HG02642 (cell line): ENCODE data around the gene ULBP1.
"Not testable (repeated sequence)": the region's sequence is repeated elsewhere in the genome, so short reads cannot be mapped to it uniquely, and the experiment has no call there.

ENCODE experiments used
- ATAC-seq: cut with Tn5 transposase; IDR thresholded peaks from one replicate; pipeline ENCODE4 v1.9.1; 2021; ENCODE audit warnings: mild to moderate bottlenecking; ENCODE audit not compliant: unreplicated experiment, poor library complexity

ULBP1 gene

DNA sequence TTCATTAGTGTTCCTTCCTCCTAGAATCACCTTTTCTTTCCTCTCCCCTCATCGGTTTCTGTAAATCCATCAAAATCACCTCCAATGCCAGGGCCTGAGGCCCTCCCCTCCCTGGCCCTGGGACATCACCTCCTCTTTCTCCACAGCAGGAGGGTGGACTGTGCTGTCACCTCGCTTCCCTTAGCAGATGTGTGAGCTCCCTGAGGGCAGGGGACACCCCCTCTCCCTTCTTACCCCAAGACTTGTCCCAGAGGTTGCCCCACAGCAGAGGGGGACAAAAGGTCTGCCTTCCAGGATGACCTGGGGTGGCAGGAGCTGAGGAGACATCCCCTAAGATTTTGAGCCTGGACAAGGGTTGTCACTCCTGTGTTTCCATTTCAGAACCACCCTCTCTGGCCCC lies 5.9 kb downstream of the ULBP1 start:
- no peak for ATAC-seq

DNA sequence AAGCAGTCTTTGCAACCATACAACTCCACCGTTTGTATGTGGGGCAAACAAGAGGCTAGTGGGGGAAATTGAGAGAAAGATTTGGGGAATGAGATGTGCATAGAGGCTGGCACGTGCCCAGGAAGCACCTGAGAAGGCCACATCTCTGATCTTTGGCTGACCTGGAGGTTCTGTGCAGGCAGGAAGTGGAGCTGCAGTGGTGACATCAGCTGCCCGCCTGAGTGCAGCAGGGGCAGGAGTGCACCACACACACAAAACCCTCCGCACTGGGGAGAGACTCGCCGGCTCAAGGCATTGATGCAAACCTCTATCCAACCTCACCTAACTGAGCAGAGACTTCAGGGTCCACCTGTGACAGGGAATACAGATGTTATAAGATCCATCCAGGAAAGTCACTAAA lies 10.7 kb downstream of the ULBP1 start:
- not testable (repeated sequence) for ATAC-seq

DNA sequence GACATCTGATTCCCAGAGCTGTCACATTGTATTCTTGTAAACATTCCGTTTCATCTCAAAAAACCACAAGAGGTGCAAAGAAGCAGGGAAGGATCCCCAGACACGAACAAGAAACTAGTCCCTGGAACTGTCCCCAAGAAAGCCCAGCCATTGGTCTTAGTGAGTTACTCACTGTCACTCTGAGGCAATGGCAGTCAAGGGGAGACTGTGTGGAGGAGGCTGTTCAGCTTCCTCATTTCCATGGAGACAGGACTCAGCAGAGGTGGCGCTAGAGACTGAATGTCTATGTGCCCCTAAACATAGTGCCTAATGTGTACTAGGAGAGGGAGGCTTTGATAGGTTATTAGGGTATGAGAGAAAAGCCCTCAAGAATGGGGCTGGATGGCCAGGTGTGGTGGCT lies 11.1 kb downstream of the ULBP1 start:
- ATAC-seq = no peak

DNA sequence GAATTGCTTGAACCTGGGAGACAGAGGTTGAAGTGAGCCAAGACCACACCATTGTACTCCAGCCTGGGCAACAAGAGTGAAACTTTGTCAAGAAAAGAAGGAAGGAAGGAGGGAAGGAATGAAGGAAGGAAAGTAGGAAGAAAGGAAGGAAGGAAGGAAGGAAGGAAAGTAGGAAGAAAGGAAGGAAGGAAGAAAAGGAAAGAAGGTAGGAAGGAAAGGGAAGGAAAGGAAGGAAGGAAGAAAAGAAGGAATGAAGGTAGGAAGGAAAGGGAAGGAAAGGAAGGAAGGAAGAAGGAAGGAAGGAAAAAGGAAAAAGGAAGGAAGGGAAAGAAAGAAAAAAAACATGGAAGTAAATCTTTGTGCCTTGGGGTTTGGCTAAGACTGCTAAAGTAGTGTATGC lies 11.7 kb downstream of the ULBP1 start:
- ATAC-seq = no peak

DNA sequence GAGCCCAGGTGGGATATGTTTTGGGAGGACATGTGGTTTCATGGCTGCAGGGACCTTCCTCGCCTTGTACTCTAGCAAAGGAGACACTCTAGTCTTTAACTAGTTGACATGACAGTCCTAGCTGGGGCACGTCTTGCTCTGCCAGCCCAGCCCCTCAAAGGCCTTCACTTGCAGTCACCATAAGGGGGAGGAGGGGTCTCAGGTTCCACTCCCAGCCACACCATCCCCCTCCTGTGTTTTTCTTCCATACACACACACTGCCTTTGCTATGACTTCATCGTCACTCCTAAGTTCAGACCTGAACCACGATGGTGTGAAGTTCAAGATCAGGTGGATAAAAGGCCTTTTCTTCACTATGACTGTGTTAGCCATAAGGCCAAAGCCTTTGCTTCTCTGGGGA lies 13.5 kb downstream of the ULBP1 start:
- no peak for ATAC-seq

DNA sequence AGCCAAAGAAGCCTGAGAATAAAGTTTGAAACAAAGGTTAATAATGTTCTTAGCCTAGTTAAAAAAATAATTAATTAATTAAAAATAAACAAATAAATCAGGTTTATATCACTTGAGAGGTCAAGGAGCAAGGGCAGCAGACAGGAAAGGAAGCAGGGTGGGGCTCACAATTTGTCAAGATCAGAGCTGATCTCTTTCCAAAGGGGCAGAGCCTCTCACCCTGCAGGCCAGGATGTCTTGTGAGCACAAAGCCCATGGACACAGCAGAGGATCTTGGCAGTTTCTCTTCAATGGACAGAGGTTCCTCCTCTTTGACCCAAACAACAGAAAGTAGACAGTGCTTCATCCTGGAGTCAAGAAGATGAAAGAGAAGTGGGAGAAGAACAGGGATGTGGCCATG lies 14.9 kb downstream of the ULBP1 start:
- no peak for ATAC-seq

DNA sequence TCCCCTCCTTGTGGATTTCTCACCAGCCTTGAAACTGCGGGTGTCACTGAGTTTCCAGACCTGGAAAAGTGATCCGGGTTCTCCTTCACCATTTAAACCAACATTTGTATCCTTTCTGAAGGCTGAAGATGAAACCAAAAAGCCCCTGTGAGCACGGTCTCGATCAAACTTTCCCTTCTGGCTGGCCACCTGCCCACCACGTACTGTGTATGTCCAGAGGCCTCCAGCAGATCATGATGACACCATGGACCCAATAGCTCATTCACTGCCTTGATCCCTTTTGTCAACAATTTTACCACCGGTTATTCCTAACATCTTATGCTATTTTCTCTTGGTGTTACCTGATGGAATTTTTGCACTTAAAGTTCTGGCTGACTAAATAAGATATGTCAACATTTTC lies 15.6 kb downstream of the ULBP1 start:
- no peak for ATAC-seq

DNA sequence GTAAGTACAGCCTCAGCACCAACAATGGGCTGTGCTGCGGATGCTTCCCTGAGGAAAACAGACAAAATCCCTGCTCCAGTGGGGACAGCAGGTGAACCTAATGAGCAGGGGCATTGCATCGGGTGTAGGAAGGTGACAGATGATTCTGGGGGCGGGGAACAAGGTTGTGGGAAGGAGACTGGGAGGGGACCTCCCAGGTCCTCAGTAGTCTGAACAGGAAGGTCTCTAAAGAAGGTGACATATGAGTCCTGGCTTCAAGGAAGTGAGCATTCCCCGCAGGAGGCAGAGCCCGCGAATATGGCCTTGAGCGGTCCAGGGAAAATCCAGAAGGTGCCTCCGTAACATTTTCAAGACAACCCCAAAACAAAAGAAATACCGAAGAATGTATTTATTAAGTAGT lies 19.4 kb downstream of the ULBP1 start:
- no peak for ATAC-seq

DNA sequence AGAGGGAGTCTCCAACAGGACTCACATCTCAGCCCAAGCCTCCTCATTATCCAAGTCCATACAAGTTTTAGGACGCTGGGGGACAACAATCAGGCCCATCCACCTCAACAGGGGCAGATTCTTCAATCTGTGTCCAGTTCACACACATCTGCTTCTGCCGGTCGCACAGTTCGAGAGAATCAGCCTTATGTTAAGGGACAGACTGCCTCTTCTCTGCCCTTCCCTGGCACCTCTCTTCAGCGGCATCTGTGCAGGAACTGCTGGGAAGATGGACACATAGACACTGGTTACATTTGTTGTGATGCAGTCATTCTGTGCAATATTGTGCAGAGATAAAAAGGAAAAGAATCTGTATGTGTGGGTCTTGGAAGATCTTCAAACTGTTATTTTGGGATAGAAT lies 21.0 kb downstream of the ULBP1 start:
- no peak for ATAC-seq

DNA sequence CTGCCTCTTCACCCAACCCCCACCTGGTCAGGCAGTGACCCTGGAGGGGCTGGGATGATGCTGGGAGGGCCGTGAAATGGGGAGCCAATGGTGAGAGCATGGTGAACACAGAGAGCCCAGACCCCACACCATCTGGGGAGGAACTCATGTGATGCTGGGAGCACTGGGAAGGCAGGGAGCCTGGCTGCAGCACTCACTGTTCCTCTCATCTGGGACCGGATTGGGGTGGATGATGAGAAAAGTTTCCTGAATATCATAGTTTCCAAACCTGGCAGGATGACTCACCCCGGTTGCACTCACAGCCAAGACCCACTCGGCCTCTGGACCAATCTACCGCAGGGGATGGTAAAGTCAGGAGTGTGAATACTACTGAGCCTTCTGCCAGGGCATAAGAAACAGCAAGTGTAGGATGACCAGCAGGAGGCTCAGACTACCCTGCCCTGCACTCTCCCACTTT lies 21.8 kb downstream of the ULBP1 start:
- no peak for ATAC-seq

DNA sequence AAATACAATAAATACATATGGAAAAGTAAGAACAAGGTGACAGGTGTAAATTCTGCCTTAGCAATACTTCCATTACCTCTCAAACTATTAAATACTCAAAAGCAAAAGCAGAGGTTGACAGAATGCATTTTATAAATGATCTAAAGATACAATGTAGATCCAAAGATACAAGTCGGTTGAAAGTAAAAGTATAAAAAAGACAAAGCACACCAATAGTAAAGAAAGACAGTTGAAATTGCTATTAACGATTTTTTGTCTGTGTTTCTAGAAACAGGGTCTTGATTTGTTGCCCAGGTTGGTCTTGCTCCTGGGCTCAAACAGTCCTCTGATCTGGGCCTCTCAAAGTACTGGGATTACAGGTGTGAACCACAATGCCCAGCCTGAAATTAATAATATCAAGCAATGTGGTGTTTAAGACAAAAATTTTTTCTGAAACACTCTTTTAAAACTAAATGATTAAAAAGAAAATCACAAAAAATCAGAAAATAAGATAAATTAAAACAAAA lies 23.9 kb downstream of the ULBP1 start:
- no peak for ATAC-seq

DNA sequence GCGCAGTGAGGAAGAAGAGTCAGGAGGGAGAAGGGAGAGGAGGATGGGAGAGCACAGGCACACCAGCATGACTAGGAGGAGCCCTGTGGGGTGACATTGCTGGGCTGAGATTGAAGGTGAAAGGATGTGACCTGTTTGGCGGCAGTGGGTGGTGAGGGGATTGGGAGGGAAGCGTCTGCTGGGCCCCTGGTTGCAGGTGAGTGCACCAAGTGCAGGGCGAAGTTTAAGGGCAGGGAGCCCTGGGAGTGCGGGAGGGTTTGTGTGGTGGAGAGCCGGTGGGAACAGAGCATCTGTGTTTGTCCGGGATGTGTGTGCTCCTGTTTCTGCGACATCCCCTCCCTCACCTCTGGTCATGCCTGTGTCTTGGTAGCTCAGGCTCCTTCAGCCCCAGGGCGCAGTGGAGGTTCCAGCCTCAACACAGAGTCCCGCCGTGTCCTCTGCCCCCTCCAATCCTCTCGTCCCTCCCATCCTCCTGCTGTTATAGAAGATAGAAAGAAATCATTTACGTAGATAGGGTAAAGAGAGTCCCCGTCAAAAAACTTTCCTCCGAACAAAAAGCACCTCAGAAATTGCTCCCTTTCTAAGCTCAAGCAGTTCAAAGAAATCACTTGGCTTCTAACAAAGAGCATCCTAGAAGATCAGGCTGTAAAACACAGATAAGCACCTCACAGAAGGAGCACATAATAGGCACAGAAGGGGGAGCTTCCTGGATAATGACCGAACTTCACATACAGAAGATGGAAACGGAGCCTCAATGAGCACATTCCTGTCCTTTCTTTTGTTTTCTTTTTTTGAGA lies 25.0 kb downstream of the ULBP1 start:
- no peak for ATAC-seq

DNA sequence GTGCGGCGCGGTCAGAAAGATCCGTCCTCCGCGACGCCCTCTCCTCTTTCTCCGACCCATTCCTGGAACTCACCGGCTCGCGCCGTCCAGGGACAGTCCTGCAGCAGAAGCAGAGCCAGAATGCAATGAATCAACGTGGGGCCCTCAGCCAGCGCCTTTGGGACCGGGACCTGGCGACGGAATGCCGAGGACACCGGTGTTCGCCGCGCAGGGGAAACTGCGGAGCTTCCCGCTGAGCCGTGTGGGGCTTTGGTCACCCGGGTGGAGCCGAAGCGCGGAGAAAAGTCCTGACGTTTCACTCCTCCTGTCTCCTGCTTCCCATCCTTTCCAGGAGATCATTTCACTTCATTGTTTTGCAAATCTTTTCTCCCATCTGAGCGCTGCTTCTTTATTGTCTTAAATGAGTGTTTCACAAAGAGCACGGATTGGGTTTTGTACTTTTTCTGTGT lies 26.5 kb downstream of the ULBP1 start:
- no peak for ATAC-seq

DNA sequence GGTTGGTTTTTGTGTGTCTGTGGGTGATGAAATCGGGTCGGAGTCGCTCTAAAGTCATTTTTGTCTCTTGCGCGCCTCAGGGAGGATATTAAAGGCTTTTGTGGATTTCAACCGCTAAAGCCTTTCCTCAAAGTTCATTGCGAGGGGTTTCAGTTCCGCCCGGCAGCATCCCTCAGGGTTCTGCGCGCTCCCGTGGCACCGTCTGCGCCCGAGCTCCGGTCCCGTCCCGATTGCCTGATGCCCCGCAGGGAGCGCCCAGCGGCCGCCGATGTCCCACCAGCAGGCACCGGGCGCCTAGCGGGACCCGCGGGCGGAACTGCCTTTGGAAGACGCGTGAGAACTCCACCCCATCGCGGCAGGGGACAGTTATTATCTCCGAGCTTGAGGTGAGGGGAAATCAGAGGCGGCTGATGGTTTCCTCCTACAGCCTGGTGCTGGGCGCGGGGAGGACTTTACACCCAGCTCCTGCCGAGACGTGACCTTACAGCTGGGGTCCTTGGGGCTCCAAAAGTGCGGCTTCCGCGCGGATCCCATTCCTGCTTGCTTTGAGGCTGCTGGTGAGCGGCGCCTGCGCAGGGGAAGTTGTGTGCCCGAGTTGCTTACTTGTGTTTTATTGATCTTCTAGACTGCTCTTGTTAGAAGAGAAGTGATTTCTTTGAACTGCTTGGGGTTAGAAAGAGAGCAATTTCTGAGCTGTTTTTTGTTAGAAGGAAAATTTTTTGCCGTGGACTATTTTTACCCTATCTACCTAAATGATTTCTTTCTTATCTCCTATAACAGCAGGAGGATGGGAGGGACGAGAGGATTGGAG lies 27.1 kb downstream of the ULBP1 start:
- ATAC-seq = no peak

DNA sequence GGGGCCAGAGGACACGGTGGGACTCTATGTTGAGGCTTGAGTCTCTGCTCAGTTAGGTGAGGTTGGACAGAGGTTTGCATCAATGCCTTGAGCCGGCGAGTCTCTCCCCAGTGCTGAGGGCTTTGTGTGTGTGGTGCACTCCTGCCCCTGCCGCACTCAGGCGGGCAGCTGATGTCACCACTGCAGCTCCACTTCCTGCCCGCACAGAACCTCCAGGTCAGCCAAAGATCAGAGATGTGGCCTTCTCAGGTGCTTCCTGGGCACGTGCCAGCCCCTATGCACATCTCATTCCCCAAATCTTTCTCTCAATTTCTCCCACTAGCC lies 27.7 kb downstream of the ULBP1 start:
- not testable (repeated sequence) for ATAC-seq

DNA sequence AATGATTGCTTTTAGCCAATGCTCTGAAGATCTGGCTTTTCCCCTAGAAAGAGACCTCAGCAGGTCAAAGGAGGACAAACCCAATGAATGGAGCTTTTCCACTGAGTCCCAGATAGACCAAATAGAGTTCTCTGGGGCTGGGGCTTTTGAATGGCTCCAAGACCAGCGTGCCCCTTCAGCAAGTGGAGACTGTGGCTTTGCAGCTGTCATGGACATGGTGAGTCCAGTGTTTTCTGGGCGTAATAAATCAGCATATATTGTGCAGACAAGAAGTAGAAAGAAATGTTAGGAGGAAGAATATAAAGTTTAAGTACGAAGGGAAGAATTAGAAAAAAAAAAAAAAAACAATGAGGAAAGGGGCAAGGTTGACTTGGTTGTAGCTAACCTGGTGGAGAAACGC lies 28.1 kb downstream of the ULBP1 start:
- no peak for ATAC-seq

DNA sequence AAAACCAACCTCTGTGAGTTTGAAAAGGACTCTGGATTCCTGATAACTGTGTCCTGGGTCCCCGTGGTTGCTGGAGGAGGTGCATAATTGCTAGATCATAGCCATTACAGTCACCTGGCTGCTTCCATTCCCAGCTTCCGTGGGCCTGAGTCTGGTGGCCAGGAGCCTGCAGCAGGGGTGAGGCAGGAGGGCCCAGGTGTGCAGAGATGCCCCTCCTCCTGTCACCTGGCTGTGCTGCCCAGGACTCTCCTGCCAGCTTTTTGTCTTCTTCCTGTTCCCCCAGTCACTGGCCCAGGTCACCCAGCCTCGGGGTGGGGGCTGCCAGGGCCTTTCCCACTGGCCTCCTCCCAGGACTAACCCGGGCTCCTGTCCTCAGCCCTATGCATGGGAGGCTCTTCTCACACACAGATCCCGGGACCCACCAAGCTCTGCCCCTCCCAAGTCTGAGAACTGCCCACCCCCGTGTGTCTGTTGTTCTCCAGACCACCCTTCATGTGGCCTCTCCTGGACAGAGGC lies 31.6 kb downstream of the ULBP1 start:
- no peak for ATAC-seq

DNA sequence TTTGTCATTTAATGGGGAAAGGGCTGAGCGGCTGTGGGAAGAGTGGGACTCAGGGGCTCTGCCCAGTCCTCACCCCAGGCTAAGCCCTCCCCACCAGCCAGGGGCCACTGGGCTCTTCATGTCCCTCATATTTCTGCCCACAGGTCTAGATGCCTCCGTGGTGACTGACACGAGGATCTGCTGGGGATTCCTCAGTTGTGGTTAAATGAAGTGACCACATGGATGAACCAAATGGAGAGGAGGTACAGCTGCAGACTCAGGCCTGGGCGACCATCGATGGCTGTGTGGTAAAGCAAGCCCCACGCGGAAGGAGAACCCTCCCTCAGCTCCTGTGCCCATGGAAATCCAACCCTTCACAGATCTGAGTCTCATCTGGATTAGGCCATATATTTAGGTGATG lies 32.2 kb downstream of the ULBP1 start:
- ATAC-seq = no peak

DNA sequence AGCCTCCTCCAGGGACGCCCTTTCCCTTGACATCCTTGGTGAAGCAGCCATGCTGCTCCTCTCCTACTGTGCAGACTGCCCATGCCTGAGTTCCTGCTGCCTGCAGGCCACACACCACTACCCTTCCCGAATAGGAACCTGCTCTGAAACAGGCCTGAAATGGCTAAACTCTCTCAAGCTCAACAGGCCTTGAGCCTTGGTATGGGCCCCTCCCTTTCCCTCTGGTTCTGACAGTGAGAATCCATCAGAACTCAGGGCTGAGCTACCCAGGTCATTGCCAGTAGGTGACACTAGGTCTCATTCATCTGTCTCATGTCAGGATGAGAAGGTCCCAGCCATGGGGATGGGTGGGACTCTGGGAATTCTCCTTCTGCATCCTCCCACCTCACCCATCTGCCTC lies 35.9 kb downstream of the ULBP1 start:
- ATAC-seq = no peak

DNA sequence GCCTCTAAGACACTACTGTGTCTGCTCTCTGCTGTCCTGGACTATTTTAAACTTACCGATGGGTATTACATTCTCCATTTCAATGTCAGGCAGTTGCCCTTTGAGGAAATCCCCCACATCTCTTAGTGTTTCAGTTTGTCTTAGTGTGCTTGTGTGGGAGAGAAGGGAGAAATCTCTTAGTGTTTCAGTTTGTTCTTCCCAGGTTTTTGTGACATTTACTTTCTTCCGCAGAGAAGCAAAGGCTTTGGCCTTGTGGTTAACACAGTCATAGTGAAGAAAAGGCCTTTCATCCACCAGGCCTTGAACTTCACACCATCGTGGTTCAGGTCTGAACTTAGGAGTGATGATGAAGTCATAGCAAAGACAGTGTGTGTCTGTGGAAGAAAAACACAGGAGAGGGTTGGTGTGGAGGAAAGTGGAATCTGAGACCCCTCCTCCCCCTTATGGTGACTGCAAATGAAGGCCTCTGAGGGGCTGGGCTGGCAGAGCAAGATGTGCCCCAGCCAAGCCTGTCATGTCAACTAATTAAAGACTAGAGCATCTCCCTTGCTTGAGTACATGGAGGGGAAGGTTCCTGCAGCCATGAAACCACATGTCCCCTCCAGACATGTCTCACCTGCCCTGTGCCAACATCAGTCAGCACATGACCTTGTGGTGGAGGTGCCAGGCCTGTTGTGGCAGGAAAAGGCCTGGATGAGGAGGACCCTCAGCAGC lies 37.7 kb downstream of the ULBP1 start:
- peak; percentile 37 for ATAC-seq

DNA sequence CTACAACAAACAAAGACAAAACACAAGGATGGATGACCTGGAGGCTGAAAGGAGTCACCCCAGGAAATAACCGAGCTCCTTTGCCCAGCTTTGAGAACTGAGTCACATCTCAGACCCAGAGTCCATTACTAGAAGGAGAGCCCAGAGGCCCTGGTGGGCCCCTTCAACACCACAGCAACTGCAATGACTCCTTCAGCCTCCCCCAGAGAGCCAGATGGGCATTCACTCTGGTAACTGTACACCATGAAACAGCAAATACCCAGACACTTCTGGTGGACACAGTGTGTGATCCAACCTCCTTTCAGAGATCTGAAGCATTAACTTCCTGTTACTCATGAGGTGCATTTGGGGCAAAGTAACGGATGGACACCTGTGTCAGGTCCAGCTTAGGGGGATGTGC lies 39.0 kb downstream of the ULBP1 start:
- ATAC-seq = no peak
